NCI-H1417 treated with DMSO at 0.1 percent for 48 hours (cell line): ENCODE data around the gene PAX9.
"Not testable (repeated sequence)": the region's sequence is repeated elsewhere in the genome, so short reads cannot be mapped to it uniquely, and the experiment has no call there.

Experiments used
- DNase-seq: peaks from one replicate; lab custom pipeline; 2025; lab: John Stamatoyannopoulos, UW

Gene PAX9

DNA sequence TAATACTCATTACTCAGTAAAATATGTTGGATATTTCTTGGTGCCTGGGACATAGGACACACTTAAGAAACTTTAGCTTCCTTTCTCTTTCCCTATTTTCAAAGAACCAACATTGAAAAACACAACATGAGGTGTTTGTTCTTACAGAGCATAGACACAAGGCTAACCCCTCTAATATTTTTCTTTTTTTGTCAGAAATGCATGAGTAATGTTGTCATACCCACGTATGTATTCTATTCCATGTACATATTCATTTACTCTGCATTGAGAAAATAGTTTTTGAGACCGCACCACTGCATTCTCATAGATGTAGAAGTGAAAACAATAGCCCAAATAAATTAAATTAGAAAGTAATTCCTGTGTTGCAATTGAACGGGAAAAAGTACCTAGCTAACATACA lies 13.0 kb downstream of the PAX9 start:
- DNase-seq, result no peak

DNA sequence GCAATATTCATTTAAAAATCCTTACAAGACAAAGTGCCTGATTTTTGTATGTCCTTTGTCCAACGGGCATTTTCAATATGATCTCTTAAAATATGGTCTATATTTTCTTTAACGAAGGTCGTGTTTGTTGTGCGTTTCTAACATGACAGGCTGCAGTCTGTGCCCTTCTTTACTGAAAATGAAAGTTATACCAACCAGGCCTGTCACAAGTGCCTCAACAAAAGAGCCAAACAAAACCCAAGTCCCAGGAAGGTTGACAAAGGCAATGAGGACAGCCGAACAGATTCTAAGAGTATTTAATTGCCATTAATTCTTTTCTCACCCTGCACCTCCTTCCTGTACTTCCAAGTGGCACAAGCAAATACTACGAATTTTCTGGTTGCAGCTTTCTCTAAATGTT lies 13.9 kb downstream of the PAX9 start:
- no peak for DNase-seq

DNA sequence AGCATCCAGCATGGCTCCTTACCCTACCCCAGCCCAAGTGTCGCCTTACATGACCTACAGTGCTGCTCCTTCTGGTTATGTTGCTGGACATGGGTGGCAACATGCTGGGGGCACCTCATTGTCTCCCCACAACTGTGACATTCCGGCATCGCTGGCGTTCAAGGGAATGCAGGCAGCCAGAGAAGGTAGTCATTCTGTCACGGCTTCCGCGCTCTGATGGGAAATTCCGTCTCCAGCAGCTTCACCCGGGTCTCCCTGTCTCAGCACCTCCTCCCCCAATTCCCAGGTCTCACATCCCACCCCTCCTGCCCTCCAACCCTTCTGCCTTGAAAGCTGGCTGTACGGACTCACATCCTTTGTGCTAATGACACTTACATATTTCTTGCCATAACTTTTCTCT lies 14.6 kb downstream of the PAX9 start:
- DNase-seq, result no peak

DNA sequence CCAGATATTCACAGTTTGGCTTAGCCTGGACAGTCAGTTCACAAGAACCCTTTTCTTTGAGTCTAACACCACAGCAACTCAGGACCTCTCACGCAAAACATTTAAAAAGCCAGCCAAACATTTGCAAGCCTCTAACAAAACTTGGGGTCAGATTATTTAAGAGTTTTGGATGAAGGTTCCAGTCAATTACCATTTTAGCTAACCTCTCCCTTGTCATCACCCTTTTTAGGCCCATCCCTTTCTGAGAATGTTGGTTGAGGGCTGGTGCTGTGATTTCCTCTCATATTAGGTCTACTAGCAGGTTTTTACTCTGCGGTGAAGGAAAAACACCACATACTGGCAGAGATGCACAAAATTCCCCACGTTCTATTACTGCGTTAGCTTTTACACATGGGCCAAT lies 20.7 kb downstream of the PAX9 start:
- DNase-seq, result no peak

DNA sequence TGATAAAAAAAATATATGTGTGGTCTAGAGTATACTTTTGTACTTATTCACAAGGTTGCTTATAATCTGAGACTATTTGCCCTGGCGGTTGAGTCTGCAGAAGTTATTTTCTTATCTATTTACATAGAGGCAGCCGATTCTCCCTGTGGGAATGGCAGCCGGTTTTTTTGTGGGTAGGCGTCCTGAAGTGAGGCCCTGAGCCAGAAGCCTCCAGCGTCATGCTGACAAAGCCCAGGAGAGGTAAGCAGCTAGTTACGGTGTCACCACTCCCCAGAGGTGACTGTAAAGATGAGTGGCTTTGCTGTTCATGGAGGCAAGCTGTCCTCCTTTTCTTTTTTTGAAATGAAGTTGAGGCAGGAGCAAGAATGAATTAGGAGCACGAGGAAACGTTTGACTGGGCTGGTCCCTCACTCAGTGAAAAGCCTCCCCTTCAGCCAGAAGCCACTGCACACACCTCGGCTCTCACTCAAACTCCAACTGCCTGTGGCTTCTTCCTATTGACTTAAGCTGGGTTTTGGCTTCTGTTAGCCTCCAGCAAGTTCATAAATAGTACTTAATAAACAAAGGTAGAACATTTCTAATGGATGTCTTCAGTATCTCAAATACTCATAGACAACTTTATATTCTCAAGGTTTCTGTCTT lies 21.5 kb downstream of the PAX9 start:
- no peak for DNase-seq

DNA sequence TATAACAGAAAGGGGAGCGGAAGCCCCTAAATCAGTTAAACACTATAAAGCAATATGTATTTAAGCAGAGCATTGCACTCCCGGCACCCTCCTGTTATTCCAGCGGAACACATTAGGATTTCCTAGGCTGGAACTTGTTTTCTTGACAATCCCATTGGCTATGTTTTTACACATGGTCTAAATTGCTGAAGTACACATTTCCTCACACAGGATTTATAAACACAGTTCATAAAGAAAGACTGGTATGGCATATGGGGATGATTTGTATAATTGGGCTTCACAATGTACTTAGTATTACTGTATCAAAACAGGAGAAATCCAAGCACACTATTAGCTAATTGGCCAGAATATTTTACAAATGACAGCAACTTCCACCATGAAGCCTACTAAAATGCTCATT lies 23.3 kb downstream of the PAX9 start:
- DNase-seq, result no peak

DNA sequence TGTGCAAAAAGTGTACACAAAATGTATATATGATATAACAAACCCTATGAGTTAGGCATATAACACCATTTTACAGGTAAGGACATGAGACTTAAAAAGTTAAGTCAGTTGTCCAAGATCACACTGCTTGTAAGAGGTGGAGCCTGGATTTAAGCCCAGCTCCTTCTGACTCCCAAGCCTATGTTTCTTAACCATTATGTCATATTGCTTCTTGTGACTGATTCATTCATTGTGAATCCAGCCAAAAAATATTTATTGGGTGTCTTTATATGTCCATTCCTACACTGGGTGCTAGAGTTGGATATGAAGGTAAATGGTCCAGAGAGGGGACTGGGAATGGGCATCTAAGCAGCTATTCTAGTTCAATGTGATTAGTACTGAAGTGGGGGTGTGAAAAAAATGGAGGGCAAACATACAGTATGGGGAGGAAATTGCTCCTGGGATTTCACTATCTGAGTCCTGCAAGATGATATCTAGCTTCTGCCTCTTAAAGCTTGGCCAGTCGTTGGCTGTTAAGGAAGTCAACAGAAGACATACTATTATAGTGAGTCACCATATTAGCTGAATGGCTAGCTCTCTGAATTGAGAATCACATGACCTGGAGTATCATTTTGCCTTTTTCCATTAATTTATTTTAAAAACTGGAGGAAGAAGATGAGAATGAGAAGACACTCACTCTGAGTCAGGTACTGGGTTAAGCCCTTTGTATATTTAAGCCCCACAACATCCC lies 28.8 kb downstream of the PAX9 start:
- no peak for DNase-seq

DNA sequence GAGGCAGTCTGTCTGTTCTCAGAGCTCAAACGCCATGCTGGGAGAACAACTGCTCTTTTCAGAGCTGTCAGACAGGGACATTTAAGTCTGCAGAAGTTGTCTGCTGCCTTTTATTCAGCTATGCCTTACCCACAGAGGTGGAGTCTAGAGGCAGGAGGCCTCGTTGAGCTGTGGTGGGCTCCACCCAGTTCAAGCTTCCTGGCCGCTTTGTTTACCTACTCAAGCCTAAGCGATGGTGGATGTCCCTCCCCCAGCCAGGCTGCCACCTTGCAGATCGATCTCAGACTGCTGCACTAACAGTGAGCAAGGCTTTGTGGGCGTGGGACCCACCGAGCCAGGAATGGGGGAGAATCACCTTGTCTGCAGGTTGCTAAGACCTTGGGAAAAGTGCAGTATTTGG lies 37.8 kb downstream of the PAX9 start:
- DNase-seq, result not testable (repeated sequence)

DNA sequence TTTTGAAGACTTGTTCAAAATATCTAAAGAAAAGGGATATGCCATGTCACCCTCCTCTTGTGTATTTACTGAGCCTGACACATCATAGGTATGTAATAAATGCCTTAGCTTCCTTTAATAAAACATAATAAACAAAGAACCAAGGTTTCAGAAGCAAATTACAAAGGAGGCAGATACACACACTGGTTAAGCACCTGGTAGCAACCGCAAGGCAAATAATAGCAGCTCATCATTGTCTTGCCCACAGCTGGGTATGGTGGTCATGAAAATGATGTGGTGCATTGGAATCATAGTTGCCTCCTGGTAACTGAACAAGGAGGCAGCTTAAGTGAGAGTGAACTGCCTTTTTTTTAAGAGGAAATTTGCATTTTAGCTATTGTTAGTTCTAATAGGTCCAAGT lies 39.0 kb downstream of the PAX9 start:
- DNase-seq, result no peak

DNA sequence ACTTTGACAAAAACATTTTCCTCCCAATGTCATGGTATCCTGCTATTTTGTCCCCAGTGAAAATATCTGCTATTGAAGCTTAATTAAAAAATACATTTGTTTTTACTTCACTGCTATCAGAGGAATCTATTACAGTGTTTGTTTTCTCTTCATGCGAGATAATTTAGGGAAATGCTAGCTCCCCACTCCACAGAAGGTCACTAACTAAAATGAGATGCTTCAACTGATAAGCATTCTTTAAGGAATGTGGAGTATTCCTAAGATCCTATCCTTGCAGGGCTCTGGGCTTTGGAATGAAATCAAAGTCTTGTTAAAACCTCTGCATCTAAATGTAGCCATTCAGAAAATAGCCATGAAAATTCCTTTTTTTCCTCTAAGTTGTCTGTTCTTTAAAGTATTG lies 39.5 kb downstream of the PAX9 start:
- no peak for DNase-seq

DNA sequence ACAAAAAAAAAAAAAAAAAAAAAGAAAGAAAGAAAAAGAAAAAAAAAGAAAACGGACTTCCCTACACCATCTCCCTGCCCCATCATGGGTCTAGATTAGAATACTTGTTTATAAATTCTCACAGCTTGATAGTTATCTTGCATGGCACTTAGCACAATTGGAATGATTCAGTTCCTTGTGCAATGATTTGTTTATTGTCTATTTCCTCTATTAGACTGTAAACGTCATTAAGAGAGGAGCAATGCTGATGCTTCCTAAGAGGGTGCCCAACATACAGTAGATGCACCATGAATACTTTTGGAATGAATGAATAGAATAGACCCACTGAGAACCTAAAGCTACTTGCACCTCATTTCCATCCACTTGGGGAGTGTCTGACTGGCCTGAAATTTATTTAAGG lies 40.8 kb downstream of the PAX9 start:
- no peak for DNase-seq

DNA sequence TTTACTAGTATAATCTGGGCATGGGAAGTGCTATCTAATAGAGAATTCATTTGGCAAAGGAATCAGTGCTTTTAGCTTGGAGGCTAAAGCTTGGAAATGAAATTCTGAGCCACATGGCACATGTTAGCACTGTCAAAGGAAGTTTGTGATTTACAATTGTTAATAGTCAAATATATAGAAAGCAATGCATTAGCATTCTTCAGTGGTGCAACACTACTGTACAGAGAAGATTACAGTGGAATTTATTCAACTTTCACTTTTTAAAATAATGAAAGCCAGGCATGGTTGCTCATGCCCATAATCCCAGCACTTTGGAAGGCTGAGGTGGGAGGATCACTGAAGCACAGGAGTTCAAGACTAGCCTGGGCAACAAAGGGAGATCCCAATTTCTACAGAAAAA lies 45.9 kb downstream of the PAX9 start:
- DNase-seq, result no peak

DNA sequence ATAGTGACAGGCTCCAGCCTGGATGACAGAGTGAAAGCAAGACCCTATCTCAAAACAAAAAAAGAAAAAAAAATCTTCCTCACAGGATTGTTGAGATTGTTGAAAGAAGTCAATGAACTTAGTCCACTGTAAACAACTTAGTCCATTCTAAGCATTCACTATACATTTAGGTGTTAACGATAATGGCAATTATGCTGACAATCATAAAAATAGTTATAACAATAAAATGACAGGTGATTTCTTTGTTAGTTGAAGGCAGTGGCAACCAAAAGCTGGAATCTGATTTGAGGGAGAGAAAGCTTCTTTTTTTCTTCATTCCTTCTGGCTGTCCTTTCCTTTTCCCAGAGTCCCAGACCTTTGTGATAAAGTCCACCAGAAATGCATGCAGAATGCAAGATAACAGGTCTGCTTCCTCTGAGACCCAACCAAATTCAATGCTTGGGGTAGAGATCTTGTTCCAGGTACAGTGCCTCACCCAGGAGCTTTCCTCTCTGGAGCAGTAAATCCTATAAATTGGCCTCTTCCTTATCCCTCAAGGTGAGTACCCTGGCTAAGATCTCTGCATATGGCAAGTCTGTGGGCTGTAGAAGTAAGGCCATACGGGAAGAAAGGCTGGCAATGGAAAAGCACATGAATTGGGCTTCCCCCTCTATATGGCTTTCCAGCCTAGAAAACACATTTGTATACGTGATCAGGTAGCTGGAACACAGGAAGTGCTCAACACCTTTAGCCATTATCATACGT lies 52.5 kb downstream of the PAX9 start:
- DNase-seq, result no peak

DNA sequence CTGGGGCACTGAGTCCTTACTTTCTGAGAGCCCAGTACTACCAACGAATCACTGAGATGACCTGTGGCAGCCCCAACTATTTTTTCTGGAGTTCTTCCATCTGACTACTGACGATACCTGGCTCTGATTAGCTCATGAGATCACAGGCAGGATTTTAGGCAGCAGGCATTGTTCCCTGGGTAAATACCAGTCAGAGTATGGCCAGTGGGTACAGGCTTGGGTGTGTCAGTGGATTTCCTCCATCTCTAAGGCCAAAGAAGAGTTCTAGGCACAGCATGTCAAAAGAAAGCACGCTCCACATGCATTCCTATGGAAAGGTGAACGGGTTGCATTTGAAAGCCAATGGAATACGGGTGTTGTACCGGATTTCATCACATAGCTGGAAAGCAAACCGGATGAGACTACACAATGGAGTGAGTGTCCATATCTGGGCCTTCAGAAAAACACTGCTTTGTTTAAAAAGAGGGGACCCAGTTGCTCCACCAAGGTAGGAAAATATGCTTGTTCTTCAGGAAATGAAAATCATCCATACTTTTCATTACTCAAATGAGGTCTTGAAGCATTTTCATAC lies 55.0 kb downstream of the PAX9 start:
- DNase-seq, result no peak

DNA sequence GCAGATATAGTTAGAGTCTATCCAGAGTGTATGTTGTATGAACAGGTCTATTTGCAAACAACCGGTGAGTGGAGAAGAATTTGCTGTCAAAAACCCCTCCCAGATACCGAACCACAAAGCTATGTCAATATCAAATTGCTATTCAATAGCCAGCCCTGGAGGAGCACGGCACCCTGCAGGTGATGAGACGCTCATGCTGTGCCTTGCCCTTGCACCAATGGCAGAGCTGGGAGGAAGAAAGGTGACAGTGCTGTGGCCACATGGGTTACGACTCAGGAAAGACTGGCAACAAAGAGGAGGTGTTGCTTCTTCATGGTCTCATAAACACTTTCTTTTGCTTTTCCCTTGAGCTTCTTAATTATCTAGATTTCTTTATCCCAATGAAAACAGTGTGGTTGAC lies 55.7 kb downstream of the PAX9 start:
- DNase-seq, result no peak

DNA sequence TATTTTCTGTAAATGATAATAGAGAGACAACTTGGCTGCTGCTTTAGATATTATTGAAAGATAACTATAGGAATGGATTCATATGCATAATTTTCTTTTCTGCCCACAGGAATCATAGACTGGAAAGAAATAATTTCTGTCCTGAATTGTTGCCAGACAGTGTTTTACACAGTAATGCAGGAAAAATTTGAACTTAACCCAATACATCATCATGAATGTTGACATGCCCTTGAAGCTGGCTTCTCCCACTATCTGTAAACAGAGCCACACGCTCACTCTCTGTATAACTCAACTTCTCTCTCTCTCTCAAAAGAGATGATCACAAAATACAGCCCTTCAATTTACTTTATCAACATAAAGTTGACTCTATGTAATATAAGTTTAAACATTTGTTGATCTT lies 56.6 kb downstream of the PAX9 start:
- no peak for DNase-seq

DNA sequence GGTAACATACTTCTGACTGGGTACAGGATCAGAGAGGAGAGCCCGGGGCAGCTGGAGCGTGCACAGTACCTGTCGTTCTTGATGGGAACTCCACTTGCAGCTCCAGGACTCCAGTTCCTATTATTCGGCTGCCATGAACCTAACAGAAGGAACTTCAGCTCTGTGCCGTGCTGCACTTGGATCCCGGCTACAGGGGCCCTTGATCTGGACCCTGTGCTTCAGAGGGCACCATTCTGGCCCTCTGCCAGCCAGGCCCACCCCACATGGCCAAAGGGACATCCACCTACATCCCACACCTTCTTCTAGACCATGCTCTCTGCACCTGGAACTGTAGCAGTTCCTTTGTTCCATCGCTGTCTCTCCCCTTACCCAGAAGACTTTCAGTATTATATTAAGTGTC lies 58.2 kb downstream of the PAX9 start:
- DNase-seq, result no peak

DNA sequence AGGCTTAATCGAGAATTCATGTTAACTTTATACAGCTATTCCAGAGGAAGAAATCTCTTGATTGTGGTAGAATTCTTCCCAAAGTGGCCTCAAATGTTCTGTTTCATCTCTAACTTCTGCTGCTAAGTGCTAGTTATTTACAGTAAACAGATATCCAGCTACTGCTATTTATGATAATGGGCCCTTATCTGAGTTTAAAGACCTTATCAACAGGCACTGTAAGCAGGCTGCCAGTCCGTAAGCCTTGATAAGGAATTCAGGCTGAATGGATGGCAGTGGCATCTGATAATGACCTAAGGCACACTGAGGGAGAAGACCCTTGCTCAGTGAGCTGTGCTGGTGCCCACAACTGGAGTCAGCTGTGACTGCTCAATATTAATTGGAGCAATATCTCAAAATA lies 59.0 kb downstream of the PAX9 start:
- no peak for DNase-seq

DNA sequence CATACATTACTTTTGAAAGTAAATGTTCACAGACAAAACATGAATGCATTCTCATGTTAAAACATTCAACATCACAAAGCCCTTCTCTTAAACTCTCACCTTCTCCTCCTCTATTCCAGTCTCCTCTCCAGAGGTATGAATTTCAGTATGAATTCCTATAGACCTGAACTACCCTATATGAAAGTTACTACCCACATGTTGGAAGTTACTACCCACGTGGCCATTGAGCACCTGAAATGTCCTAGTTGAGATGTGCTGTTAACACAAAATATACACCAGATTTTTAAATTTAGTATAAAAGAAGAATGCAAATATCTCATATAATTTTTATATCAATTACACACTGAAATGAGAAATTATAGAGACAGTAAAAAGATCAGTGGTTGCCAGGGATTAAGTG lies 60.2 kb downstream of the PAX9 start:
- DNase-seq, result no peak

DNA sequence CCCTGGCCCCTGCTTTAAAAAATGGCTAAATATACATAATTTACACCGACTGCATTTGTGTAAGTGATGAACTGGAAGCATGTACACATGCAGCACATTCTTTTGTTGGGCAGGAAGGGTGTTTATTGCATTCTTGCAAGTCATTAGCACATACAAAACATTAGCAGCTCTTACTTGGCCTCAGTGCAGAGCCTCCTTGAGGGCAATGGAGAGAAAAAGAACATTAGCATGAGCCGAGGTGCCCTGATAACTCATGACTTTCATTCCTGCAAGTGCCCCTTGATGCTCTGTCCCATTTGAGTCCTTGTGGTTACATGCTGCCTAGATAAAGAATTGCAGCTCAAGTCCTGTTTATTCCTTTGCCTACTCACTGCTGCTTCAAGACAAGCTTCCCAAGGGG lies 61.9 kb downstream of the PAX9 start:
- DNase-seq, result no peak

DNA sequence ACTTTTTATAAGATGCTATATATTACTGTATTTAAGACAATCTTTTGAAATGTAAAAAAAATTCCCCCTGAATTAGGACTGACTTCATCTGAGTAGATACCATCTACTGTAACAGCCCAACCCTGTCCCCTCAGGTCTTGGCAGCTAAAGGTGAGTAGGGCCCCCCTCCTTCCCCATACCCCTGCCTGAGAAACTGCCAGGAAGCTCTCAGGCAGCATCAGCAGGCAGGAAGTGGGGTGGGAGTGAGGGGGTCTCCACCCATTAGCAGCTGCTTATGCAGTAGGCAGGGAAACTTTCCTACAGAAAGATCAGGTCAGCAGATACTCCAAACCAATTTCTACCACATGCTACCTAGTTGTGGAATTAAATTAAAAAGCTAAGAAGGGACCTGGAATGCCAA lies 62.5 kb downstream of the PAX9 start:
- no peak for DNase-seq

DNA sequence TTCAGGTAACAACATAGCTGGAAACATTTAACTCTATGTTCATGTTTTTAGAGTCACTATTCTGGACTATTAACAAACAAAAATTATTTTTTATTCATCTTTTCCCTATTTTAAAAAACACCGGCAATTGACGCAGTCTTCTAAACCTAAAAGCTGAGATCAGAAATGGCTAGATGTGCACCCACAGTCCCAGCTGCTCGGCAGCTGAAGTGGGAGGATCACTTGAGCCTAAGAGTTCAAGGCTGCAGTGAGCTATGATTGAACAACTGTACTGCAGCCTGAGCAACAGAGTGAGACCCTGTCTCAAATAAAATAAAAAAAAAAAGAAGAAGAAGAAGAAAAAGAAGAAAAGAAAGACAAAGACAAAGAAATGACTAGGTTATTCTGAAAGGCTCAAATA lies 64.5 kb downstream of the PAX9 start:
- no peak for DNase-seq
